Lower leg skin (tissue), 3 donors: Measurements from ENCODE around the gene CAMTA1.

Source experiments
- CTCF ChIP-seq, 3 donors: fragments of 450-650 bp; IDR thresholded peaks; one replicate each; pipeline ENCODE4 v1.5.1; 2016; ENCODE audit warnings: antibody characterized with exemption in 3 of 3, mild to moderate bottlenecking in 3 of 3, moderate library complexity in 2 of 3
- POLR2A ChIP-seq, 2 donors: fragments of 450-650 bp; IDR thresholded peaks; one replicate each; pipeline ENCODE4 v1.6.1; 2016 to 2017; ENCODE audit warnings: antibody characterized with exemption in 2 of 2, mild to moderate bottlenecking in 1 of 2, moderate library complexity in 1 of 2

GRCh38 chr1:7503691-7504437 is 718.6 kb downstream of the CAMTA1 start:
- TF ChIP-seq CTCF (IDR thresholded peaks at IDR 0.05) (no peak), POLR2A (IDR thresholded peaks at IDR 0.05) (no peak)
